SK-N-SH (cell line): ENCODE data around the gene SHANK2. TPM values are rescaled to one million over a fixed set of nuclear protein-coding genes. Genes with fewer than 3 reads are reported as not detected.

Source experiments
- CTCF ChIA-PET: fragments of 300-600, 350-600 bp; formaldehyde crosslinking; extraction: SDS; loops from one replicate; lab custom pipeline; 2021; lab: Yijun Ruan, JAX
- POLR2A ChIA-PET: fragments of 350-600 bp; sonication (Branson Sonifier 250); formaldehyde crosslinking; extraction: SDS; loops from one replicate; lab custom pipeline; 2020; ENCODE audit warnings: antibody characterized with exemption, inconsistent platforms; lab: Yijun Ruan, JAX
- DNase-seq: peaks from one replicate; pipeline ENCODE4 v3.0.0; 2012
- H2AFZ ChIP-seq: fragments of 200-600 bp; sonication (generic); 2 replicates; pipeline ENCODE4 v1.8.1; 2016; ENCODE audit warnings: antibody characterized with exemption, mild to moderate bottlenecking, low read depth
- H3F3A ChIP-seq: fragments of 200-600 bp; sonication (generic); replicated peaks from 2 replicates; pipeline ENCODE3; 2016; ENCODE audit warnings: antibody characterized with exemption, mild to moderate bottlenecking; ENCODE audit not compliant: insufficient read depth
- H3K27ac ChIP-seq, 2 experiments: fragments of 200-500 bp in 1 of 2; fragments of 200-600 bp in 1 of 2; sonication (Bioruptor generic) in 1 of 2; sonication (generic), shearing (Covaris generic) in 1 of 2; 2 replicates each; pipeline versions ENCODE4 v1.5.1 to v1.6.1; 2014 to 2016; ENCODE audit warnings: low read depth in 2 of 2, inconsistent platforms in 1 of 2, low read length in 1 of 2, mild to moderate bottlenecking in 1 of 2, mixed read lengths in 1 of 2
- H3K27me3 ChIP-seq: fragments of 200-600 bp; sonication (generic), shearing (Covaris generic); 2 replicates; pipeline ENCODE4 v1.6.1; 2016; ENCODE audit warnings: mixed run types; ENCODE audit not compliant: insufficient read depth
- H3K36me3 ChIP-seq, 2 experiments: fragments of 200-500 bp in 1 of 2; fragments of 200-600 bp in 1 of 2; sonication (Bioruptor generic) in 1 of 2; sonication (generic) in 1 of 2; replicated peaks in 1 of 2; 2 replicates each; pipeline versions ENCODE3 to v1.5.1; 2014 to 2016; ENCODE audit warnings: low read length in 1 of 2, mild to moderate bottlenecking in 1 of 2; ENCODE audit not compliant: insufficient read depth in 2 of 2, control insufficient read depth in 1 of 2
- H3K4me1 ChIP-seq, 2 experiments: fragments of 200-500 bp in 1 of 2; fragments of 200-600 bp in 1 of 2; sonication (Bioruptor generic) in 1 of 2; sonication (generic), shearing (Covaris generic) in 1 of 2; 2 replicates each; pipeline versions ENCODE4 v1.5.1 to v1.6.1; 2014 to 2016; ENCODE audit warnings: low read depth in 1 of 2, low read length in 1 of 2, mixed run types in 1 of 2; ENCODE audit not compliant: insufficient read depth in 2 of 2, control insufficient read depth in 1 of 2
- H3K4me2 ChIP-seq: fragments of 200-600 bp; sonication (generic), shearing (Covaris generic); 2 replicates; pipeline ENCODE4 v1.6.1; 2017; ENCODE audit warnings: mixed run types
- H3K4me3 ChIP-seq, 2 experiments: fragments of 200-500 bp in 1 of 2; fragments of 200-600 bp in 1 of 2; sonication (Bioruptor generic) in 1 of 2; sonication (generic), shearing (Covaris generic) in 1 of 2; 2 replicates each; pipeline versions ENCODE4 v1.5.1 to v1.8.1; 2014 to 2016; ENCODE audit warnings: low read depth in 2 of 2, inconsistent platforms in 1 of 2, low read length in 1 of 2, mild to moderate bottlenecking in 1 of 2, mixed read lengths in 1 of 2, moderate library complexity in 1 of 2
- H3K79me2 ChIP-seq: fragments of 200-600 bp; sonication (generic); 2 replicates; pipeline ENCODE4 v1.8.1; 2017; ENCODE audit warnings: mild to moderate bottlenecking; ENCODE audit not compliant: insufficient read depth
- H3K9ac ChIP-seq: fragments of 200-600 bp; sonication (generic); 2 replicates; pipeline ENCODE4 v1.6.1; 2017; ENCODE audit warnings: mixed run types
- H3K9me2 ChIP-seq: fragments of 200-600 bp; sonication (generic); 2 replicates; pipeline ENCODE4 v1.6.1; 2017; ENCODE audit warnings: mixed run types
- H3K9me3 ChIP-seq: fragments of 200-600 bp; sonication (generic); 2 replicates; pipeline ENCODE4 v1.6.1; 2017; ENCODE audit warnings: mixed run types, mild to moderate bottlenecking, moderate library complexity
- H4K20me1 ChIP-seq: fragments of 200-600 bp; sonication (generic); 2 replicates; pipeline ENCODE4 v1.6.1; 2017; ENCODE audit warnings: mild to moderate bottlenecking, mixed run types; ENCODE audit not compliant: insufficient read depth
- CHD2 ChIP-seq: fragments of 150-350 bp; IDR thresholded peaks from 2 replicates; pipeline ENCODE4 v1.6.1; 2018; ENCODE audit warnings: low read length; ENCODE audit not compliant: partially characterized antibody
- ELF1 ChIP-seq: IDR thresholded peaks from 2 replicates; pipeline ENCODE4 v1.4.0; 2012
- JUND ChIP-seq: IDR thresholded peaks from 2 replicates; pipeline ENCODE4 v1.4.0; 2012
- MEF2A ChIP-seq: IDR thresholded peaks from 2 replicates; pipeline ENCODE4 v1.4.0; 2012; ENCODE audit warnings: low read depth, borderline replicate concordance
- TCF12 ChIP-seq: IDR thresholded peaks from 2 replicates; pipeline ENCODE4 v1.4.0; 2012
- WGBS: methylation state at CpG from one replicate; pipeline ENCODE4 v1.1.6; 2017; ENCODE audit warnings: low lambda C conversion rate; 5-methylcytosine and 5-hydroxymethylcytosine counted together
- polyA plus RNA-seq, 3 experiments: library from polyadenylated mRNA; depleted of rRNA; stranded (reverse); fragments of >200 nt; gene quantifications; 2 replicates each; pipeline ENCODE4 v1.2.3, GENCODE V29; 2012
- TF ChIP-seq, protein P1 (sequence below): IDR thresholded peaks from 2 replicates; pipeline ENCODE4 v1.6.1; 2012; ENCODE audit warnings: mild to moderate bottlenecking, low read depth, low read length, moderate library complexity
- TF ChIP-seq, protein P2 (sequence below): IDR thresholded peaks from 2 replicates; pipeline ENCODE4; 2012
- TF ChIP-seq, protein P3 (sequence below): IDR thresholded peaks from 2 replicates; pipeline ENCODE4 v1.4.0; 2012; ENCODE audit warnings: low read depth, borderline replicate concordance
- TF ChIP-seq, protein P4 (sequence below): fragments of 150-350 bp; IDR thresholded peaks from 2 replicates; pipeline ENCODE4 v1.6.1; 2017; ENCODE audit warnings: antibody characterized with exemption, low read length, low read depth, borderline replicate concordance
- TF ChIP-seq, protein P5 (sequence below): fragments of 200-600 bp; sonication (generic); IDR thresholded peaks from 2 replicates; pipeline ENCODE4 v1.6.1; 2017; ENCODE audit warnings: antibody characterized with exemption, mild to moderate bottlenecking, moderate library complexity
- TF ChIP-seq, protein P6 (sequence below): IDR thresholded peaks from 2 replicates; pipeline ENCODE4 v1.4.0; 2012; ENCODE audit warnings: low read depth, borderline replicate concordance

Gene SHANK2
- polyA plus RNA-seq, 1 of the 3 experiments (the other 2 are of a cell fraction) = under 0.01 TPM

DNA sequence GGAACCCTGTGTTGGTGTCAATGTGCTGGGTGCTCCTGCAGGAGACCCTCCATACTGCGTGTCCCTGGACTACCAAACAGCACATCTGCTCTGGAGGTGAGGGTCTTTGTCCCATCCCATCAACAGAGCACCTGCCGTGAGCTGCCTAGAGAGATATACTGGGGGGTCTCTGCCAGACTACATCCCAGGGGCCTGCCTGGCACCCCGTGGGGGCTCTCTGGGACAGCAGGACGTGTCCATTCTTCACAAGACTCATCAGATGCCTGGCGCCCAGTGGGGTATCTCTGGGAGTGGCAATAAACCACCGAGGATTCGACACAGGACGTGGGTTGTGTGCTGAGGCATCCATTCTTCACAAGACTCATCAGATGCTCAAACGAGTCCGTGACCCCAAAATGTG is 42.7 kb downstream of the SHANK2 start:
- no peak overlapping the region for H3K4me3 ChIP-seq
- CTCF ChIA-PET = interaction anchor here (1.2 kb wide), 1 partner anchor 212 kb away, joined by 3 read pairs; no protein-coding TSS in a partner anchor
- no peaks in the 10 kb centered on the region for H3F3A ChIP-seq
- H3K4me1 ChIP-seq = no peaks in the 10 kb centered on the region
- WGBS = 36% methylated on average over 9 of the region's 10 CpGs
- H3K27me3 ChIP-seq = no peaks in the 10 kb centered on the region
- no peaks in the 10 kb centered on the region for H3K9me3 ChIP-seq
- H3K79me2 ChIP-seq = no peaks in the 10 kb centered on the region
- no peak for DNase-seq
- H4K20me1 ChIP-seq = no peaks in the 10 kb centered on the region
- no peak overlapping the region for H3K4me2 ChIP-seq
- POLR2A ChIA-PET = no interaction called here
- no peak overlapping the region for H3K27ac ChIP-seq
- no peaks in the 10 kb centered on the region for H3K9me2 ChIP-seq
- no peak overlapping the region for H3K9ac ChIP-seq
- no peaks in the 10 kb centered on the region for H3K36me3 ChIP-seq
- no peak overlapping the region for H2AFZ ChIP-seq
- TF ChIP-seq, protein P1, sequence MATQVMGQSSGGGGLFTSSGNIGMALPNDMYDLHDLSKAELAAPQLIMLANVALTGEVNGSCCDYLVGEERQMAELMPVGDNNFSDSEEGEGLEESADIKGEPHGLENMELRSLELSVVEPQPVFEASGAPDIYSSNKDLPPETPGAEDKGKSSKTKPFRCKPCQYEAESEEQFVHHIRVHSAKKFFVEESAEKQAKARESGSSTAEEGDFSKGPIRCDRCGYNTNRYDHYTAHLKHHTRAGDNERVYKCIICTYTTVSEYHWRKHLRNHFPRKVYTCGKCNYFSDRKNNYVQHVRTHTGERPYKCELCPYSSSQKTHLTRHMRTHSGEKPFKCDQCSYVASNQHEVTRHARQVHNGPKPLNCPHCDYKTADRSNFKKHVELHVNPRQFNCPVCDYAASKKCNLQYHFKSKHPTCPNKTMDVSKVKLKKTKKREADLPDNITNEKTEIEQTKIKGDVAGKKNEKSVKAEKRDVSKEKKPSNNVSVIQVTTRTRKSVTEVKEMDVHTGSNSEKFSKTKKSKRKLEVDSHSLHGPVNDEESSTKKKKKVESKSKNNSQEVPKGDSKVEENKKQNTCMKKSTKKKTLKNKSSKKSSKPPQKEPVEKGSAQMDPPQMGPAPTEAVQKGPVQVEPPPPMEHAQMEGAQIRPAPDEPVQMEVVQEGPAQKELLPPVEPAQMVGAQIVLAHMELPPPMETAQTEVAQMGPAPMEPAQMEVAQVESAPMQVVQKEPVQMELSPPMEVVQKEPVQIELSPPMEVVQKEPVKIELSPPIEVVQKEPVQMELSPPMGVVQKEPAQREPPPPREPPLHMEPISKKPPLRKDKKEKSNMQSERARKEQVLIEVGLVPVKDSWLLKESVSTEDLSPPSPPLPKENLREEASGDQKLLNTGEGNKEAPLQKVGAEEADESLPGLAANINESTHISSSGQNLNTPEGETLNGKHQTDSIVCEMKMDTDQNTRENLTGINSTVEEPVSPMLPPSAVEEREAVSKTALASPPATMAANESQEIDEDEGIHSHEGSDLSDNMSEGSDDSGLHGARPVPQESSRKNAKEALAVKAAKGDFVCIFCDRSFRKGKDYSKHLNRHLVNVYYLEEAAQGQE = no peak
- TF ChIP-seq CHD2 = no peak
- no peak for TF ChIP-seq TCF12
- TF ChIP-seq, protein P2, sequence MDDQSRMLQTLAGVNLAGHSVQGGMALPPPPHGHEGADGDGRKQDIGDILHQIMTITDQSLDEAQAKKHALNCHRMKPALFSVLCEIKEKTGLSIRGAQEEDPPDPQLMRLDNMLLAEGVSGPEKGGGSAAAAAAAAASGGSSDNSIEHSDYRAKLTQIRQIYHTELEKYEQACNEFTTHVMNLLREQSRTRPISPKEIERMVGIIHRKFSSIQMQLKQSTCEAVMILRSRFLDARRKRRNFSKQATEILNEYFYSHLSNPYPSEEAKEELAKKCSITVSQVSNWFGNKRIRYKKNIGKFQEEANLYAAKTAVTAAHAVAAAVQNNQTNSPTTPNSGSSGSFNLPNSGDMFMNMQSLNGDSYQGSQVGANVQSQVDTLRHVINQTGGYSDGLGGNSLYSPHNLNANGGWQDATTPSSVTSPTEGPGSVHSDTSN = no peak
- TF ChIP-seq, protein P3, sequence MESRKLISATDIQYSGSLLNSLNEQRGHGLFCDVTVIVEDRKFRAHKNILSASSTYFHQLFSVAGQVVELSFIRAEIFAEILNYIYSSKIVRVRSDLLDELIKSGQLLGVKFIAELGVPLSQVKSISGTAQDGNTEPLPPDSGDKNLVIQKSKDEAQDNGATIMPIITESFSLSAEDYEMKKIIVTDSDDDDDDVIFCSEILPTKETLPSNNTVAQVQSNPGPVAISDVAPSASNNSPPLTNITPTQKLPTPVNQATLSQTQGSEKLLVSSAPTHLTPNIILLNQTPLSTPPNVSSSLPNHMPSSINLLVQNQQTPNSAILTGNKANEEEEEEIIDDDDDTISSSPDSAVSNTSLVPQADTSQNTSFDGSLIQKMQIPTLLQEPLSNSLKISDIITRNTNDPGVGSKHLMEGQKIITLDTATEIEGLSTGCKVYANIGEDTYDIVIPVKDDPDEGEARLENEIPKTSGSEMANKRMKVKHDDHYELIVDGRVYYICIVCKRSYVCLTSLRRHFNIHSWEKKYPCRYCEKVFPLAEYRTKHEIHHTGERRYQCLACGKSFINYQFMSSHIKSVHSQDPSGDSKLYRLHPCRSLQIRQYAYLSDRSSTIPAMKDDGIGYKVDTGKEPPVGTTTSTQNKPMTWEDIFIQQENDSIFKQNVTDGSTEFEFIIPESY = no peak
- TF ChIP-seq, protein P4, sequence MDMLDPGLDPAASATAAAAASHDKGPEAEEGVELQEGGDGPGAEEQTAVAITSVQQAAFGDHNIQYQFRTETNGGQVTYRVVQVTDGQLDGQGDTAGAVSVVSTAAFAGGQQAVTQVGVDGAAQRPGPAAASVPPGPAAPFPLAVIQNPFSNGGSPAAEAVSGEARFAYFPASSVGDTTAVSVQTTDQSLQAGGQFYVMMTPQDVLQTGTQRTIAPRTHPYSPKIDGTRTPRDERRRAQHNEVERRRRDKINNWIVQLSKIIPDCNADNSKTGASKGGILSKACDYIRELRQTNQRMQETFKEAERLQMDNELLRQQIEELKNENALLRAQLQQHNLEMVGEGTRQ = no peak
- TF ChIP-seq JUND = no peak
- no peak for TF ChIP-seq MEF2A
- TF ChIP-seq, protein P5, sequence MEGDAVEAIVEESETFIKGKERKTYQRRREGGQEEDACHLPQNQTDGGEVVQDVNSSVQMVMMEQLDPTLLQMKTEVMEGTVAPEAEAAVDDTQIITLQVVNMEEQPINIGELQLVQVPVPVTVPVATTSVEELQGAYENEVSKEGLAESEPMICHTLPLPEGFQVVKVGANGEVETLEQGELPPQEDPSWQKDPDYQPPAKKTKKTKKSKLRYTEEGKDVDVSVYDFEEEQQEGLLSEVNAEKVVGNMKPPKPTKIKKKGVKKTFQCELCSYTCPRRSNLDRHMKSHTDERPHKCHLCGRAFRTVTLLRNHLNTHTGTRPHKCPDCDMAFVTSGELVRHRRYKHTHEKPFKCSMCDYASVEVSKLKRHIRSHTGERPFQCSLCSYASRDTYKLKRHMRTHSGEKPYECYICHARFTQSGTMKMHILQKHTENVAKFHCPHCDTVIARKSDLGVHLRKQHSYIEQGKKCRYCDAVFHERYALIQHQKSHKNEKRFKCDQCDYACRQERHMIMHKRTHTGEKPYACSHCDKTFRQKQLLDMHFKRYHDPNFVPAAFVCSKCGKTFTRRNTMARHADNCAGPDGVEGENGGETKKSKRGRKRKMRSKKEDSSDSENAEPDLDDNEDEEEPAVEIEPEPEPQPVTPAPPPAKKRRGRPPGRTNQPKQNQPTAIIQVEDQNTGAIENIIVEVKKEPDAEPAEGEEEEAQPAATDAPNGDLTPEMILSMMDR = no peak
- TF ChIP-seq, protein P6, sequence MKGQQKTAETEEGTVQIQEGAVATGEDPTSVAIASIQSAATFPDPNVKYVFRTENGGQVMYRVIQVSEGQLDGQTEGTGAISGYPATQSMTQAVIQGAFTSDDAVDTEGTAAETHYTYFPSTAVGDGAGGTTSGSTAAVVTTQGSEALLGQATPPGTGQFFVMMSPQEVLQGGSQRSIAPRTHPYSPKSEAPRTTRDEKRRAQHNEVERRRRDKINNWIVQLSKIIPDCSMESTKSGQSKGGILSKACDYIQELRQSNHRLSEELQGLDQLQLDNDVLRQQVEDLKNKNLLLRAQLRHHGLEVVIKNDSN = no peak
- TF ChIP-seq ELF1 = no peak
